IPS-18c (cell line): ENCODE measurements around the gene MTOR.
"Not testable (repeated sequence)": the region's sequence is repeated elsewhere in the genome, so short reads cannot be mapped to it uniquely, and the experiment has no call there.

ENCODE experiments used
- H3K4me3 ChIP-seq: 2 replicates; pipeline ENCODE4 v1.7.0; 2013; ENCODE audit warnings: low read depth, mild to moderate bottlenecking, low read length, moderate library complexity; ENCODE audit not compliant: insufficient read depth
- H3K9me3 ChIP-seq: one replicate; pipeline ENCODE4 v1.6.1; 2013; ENCODE audit warnings: mild to moderate bottlenecking, low read length, moderate library complexity; ENCODE audit not compliant: control insufficient read depth, insufficient read depth

The MTOR gene

GRCh38 chr1:11116318-11116717 is 146.0 kb downstream of the MTOR start:
- H3K9me3 ChIP-seq: no peaks in the 10 kb centered on the region
- no peak overlapping the region for H3K4me3 ChIP-seq

- Histone ChIP-seq H3K9me3 (no peaks in the 10 kb centered on the region), H3K4me3 (no peak overlapping the region)
Measured at GRCh38 chr1:11114966-11115365, 147.4 kb downstream of the MTOR start.

- H3K4me3 ChIP-seq: no peak overlapping the region
- peaks cover 2% of the 10 kb centered on the region for H3K9me3 ChIP-seq
Measured at GRCh38 chr1:11109047-11109760, 153.1 kb downstream of the MTOR start.

GRCh38 chr1:11107599-11107998 is 154.8 kb downstream of the MTOR start:
- Histone ChIP-seq H3K4me3 (no peak overlapping the region), H3K9me3 (peaks cover 2% of the 10 kb centered on the region)

GRCh38 chr1:11105586-11105985 is 156.8 kb downstream of the MTOR start:
- Histone ChIP-seq H3K9me3 (peaks cover 4% of the 10 kb centered on the region), H3K4me3 (no peak overlapping the region)

GRCh38 chr1:11101347-11101746 is 161.0 kb downstream of the MTOR start:
- Histone ChIP-seq H3K9me3 (peaks cover 2% of the 10 kb centered on the region), H3K4me3 (no peak overlapping the region)

GRCh38 chr1:11100806-11101205 is 161.5 kb downstream of the MTOR start:
- not testable (repeated sequence) for H3K9me3 ChIP-seq, H3K4me3 ChIP-seq

GRCh38 chr1:11100149-11100493 is 162.2 kb downstream of the MTOR start:
- Histone ChIP-seq H3K9me3 (peaks cover 2% of the 10 kb centered on the region), H3K4me3 (peak overlapping the region; percentile 99; the same call in 1 of the 2 replicates)

GRCh38 chr1:11099310-11100148 is 162.8 kb downstream of the MTOR start, which contains the start of gene EXOSC10:
Gene EXOSC10, minus strand, starts transcription at chr1:11099869. Its CDS starts 38 bp downstream, at chr1:11099831.
- peaks cover 2% of the 10 kb centered on the region for H3K9me3 ChIP-seq
- peak within 1 kb of the TSS; percentile 99 for H3K4me3 ChIP-seq

GRCh38 chr1:11098931-11099309 is 163.4 kb downstream of the MTOR start:
- H3K4me3 ChIP-seq: peak overlapping the region; percentile 99
- peaks cover 2% of the 10 kb centered on the region for H3K9me3 ChIP-seq

- not testable (repeated sequence) for H3K4me3 ChIP-seq, H3K9me3 ChIP-seq
Measured at GRCh38 chr1:11083784-11084183, 178.6 kb downstream of the MTOR start.

GRCh38 chr1:11080931-11081330 is 181.4 kb downstream of the MTOR start:
- Histone ChIP-seq H3K9me3 (no peaks in the 10 kb centered on the region), H3K4me3 (no peak overlapping the region)

GRCh38 chr1:11078631-11079030 is 183.7 kb downstream of the MTOR start:
- Histone ChIP-seq H3K4me3 (no peak overlapping the region), H3K9me3 (no peaks in the 10 kb centered on the region)

GRCh38 chr1:11073398-11073797 is 189.0 kb downstream of the MTOR start:
- not testable (repeated sequence) for H3K4me3 ChIP-seq, H3K9me3 ChIP-seq

- H3K9me3 ChIP-seq: no peaks in the 10 kb centered on the region
- no peak overlapping the region for H3K4me3 ChIP-seq
Measured at GRCh38 chr1:11072216-11072917, 190.0 kb downstream of the MTOR start.

GRCh38 chr1:11071463-11072215 is 190.7 kb downstream of the MTOR start:
- H3K4me3 ChIP-seq: no peak overlapping the region
- no peaks in the 10 kb centered on the region for H3K9me3 ChIP-seq

- H3K9me3 ChIP-seq: no peaks in the 10 kb centered on the region
- H3K4me3 ChIP-seq: no peak overlapping the region
Measured at GRCh38 chr1:11070876-11071275, 191.5 kb downstream of the MTOR start.
